NCI-H2196 treated with DMSO at 0.1 percent for 48 hours (cell line): ENCODE data around the gene MS4A4A.
"Not testable (repeated sequence)": the region's sequence is repeated elsewhere in the genome, so short reads cannot be mapped to it uniquely, and the experiment has no call there.

Source experiments
- DNase-seq: peaks from one replicate; lab custom pipeline; 2025; ENCODE audit not compliant: unreplicated experiment; lab: John Stamatoyannopoulos, UW

Gene MS4A4A

DNA sequence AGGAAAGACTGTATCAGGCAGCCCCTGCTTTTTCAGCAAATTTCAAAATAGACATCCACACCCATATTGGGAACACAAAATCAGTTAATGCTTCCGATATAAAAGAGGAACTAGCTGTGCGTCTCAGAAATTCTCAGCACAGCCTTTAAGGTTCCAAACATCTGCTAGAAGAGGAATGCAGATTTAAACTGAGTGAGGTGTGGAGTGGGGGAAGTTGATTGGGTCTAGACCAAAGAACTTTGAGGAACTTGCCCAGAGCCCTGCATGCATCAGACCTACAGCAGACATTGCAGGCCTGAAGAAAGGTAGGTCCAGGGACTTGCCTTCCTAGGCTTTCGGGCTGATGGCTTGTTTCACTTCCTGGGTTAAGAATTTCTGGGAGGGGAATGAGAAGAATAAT lies at the start of gene MS4A4A:
MS4A4A (plus strand) TSS at position 255 of the 400 bp plus-strand sequence; CDS start at position 265, 10 bp downstream.
- no peak for DNase-seq

DNA sequence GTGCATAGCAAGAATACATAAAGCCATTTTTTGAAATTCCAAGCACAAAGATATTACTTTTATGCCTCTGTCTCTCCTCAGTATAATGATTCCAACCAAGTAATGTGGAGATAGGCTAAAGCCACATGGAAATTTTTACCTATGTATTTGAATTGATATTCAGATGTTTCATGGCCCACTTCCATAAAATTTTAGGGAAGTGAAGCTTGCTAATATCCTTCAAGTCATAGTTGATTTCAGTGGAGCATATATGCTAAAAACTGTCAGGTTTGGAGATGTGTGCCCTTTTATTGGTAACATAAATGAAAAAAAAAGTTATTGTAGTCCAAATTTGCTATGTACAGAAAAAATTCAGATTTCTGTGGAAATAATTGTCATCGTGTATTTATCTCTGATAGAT lies 49.8 kb upstream of the MS4A4A start:
- DNase-seq, result no peak

DNA sequence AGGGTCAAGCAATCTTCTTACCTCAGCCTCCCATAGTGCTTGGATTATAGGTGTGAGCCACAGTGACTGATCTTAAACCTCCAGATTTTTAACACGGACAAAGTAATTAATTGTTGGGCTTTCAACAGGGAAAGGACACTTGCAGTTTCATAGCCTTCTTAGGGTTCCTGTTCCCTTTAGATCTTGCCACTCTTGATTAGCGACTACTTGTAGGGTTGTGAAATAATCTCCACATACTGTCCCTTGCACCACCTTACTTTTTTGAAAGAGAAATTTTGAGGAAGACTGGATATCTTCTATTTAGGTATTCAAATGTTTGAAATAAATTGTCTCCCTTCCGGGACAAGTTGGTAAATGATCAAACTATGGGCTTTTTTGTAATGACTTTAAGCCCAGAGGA lies 45.1 kb upstream of the MS4A4A start:
- DNase-seq, result no peak

DNA sequence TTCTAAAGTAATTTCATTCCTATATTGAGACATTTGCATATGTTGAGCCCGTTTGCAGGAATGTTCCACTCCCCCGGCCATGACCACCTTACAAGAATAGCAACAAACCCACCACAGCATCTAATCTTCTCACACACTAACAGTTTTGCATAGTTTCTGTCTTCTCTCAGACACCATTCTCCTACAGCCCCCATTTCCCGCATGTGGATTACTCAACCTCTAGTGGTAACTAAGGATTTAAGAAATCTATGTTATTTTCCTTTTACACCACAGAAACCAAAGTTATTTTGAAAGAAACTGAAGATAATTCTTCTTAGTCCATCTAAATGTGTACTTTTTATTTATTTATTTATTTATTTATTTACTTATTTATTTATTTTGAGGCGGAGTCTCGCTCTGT lies 39.8 kb upstream of the MS4A4A start:
- no peak for DNase-seq

DNA sequence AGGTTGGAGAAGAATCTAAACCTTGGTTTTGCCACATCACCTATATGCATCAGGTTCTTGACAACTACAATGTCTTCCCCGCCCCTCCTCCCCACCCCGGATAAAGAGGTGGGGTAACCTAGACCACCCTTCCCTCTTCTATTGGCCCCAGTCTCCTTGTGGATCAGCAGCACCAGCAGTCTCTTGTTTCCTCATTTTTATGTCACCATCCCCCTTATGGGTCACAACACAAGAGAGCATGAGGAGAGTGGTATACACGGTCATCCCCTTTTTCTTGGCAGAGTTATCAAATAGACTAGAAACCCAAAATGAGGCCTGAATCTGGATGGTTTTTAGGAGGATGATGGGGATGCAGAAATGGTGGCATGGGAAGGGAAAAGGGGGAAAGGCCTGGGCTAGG lies 38.7 kb upstream of the MS4A4A start:
- DNase-seq, result no peak

- no peak for DNase-seq
These were observed 37.7 kb upstream of the MS4A4A start, which contains the start of gene MS4A4E for GRCh38 chr11:60242740-60243239. Gene MS4A4E, minus strand, starts transcription at chr11:60243137. Its CDS starts 13,082 bp downstream, at chr11:60230055.

DNA sequence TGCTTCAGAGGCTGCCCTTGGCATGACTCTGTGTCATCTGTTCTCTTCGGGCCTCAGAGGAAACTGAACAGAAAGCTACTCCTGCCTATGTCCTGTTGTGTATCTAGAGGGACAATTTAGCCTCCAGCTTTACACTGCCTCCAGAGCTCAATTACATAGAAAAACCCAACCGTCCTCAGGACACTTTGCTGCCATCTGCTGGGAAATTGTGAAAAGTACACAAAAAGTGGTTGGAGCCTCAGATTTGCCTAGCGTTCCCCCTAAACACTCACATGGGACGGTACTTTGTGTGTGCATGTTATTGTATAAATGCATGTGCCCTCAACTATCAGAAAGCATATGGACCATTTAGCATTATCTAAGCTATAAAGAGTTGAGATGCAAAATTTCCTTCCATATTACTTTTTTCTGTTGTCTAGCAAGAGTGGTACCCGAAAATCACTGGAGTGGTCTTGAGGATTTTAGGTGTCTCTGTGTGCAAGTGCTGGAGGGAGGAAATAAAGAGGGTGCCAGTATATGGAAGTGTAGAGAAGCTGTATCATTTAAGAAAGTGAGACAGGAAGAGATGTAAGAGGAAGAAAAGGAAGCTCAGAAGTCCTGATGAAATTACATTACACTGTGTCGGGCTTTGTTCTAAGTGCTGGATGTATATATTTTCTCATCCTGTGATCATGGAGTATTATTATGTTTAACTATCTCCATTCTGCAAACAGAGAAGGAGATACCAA lies 28.8 kb upstream of the MS4A4A start:
- DNase-seq, result no peak

DNA sequence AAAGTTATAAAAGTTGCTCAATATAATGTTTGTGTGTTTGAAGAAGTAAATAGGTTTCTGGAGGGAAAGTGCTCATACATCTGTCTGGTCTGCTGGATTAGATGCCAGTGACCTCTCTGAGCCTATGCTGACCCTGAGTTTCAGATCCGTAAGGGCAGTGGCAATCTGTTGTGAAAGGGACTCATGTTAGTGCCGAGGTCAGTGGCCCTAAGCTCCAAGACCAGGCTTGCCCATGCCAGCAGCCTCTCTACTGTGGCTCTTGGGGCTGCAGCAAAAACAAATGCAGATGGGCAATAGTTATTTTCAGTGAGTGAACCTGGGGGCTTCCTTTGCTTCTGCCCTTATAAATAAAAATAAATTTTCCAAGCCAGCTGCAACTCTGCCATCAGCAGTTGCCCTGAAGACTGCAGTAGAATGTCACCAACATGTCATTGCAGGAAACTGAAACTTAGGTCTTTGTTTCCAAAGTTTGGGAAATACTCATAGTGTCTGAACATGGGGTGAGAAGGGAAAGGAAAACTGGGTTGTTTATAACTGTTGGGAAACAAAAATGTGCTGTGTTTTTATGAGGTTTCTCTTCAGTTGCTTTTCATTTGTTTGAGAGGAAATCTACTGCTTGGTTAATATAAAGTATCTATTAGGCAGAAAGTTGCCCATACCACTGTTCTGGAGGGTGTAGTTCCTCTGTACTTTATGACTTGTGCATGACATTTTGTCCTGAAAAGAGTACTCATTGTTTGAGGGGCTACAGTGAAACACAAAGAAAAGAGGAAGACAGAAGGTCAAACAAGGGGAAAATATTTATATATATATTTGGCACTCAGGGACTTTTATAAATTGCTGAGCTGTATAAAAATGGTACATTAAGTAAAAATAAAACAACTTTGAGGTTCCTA lies 28.0 kb upstream of the MS4A4A start:
- no peak for DNase-seq

- DNase-seq, result no peak
These were observed 22.3 kb upstream of the MS4A4A start for GRCh38 chr11:60257956-60258722.

- DNase-seq, result no peak
These were observed 19.5 kb upstream of the MS4A4A start for GRCh38 chr11:60261014-60261413.

DNA sequence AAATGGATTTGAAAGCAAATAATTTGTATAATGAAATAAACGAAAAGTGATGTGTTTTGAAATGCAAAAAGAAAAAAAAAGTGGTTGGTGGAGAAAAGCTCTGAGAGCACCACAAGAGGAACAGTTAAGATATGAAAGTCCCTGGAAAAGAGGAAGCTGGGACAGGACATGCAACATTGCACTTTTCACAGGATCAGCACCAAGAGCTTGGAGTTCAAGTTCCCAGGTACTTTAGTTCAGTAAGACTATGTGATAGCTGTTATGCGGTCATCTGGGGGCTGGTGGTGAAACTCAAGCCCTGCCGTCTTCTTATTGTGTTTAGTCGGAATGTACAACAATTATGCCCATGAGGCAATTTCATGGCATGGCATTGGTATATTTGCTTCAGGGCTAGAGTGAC lies 17.1 kb upstream of the MS4A4A start:
- no peak for DNase-seq

- DNase-seq, result no peak
These were observed 15.8 kb upstream of the MS4A4A start for GRCh38 chr11:60264644-60265043.

- DNase-seq, result peak; percentile 9
These were observed 14.9 kb upstream of the MS4A4A start for GRCh38 chr11:60265373-60266214.

GRCh38 chr11:60274416-60274815 lies 6.0 kb upstream of the MS4A4A start:
- no peak for DNase-seq

DNA sequence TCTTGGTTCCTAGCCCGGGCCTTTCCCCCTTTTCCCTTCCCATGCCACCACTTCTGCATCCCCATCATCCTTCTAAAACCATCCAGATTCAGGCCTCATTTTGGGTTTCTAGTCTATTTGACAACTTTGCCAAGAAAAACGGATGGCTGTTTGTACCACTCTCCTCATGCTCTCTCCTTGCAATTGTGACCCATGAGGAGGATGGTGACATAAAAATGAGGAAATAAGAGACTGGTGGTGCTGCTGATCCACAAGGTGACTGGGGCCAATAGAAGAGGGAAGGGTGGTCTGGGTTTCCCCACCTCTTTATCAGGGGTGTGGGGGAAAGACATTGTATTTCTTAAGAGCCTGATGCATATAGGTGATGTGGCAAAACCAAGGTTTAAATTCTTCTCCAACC lies 1.0 kb downstream of the MS4A4A start:
- DNase-seq, result no peak

- DNase-seq, result no peak
These were observed 1.8 kb downstream of the MS4A4A start for GRCh38 chr11:60282286-60282685.

GRCh38 chr11:60285411-60286126 lies 5.1 kb downstream of the MS4A4A start:
- DNase-seq, result not testable (repeated sequence)

GRCh38 chr11:60288531-60288930 lies 8.1 kb downstream of the MS4A4A start:
- no peak for DNase-seq

- DNase-seq, result no peak
These were observed 11.7 kb downstream of the MS4A4A start for GRCh38 chr11:60292145-60292544.

DNA sequence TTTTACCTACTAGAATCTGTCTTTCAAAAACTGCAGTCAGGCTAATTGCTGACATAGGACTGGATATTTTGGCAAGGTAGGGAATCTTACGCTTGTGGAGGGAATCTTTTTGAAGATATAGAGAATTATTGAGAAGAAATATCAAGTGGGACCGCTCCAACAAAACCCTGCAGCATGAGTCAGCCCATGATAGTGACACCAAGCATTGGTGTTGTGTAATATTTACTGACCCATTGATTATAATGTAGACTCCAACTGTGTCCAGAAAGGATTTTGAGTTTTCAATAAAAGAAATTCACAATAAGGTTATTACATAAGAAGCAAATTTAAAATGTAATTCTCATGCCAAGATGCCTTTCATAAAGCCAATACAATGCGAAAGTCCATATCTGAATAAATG lies 20.7 kb downstream of the MS4A4A start:
- no peak for DNase-seq
